SK-N-SH (cell line): ENCODE measurements around the gene TBX4. TPM values are rescaled to one million over a fixed set of nuclear protein-coding genes. Genes with fewer than 3 reads are reported as not detected.

Experiments used
- CTCF ChIA-PET: fragments of 300-600, 350-600 bp; formaldehyde crosslinking; extraction: SDS; loops from one replicate; lab custom pipeline; 2021; lab: Yijun Ruan, JAX
- POLR2A ChIA-PET: fragments of 350-600 bp; sonication (Branson Sonifier 250); formaldehyde crosslinking; extraction: SDS; loops from one replicate; lab custom pipeline; 2020; ENCODE audit warnings: antibody characterized with exemption, inconsistent platforms; lab: Yijun Ruan, JAX
- DNase-seq: peaks from one replicate; pipeline ENCODE4 v3.0.0; 2012
- H2AFZ ChIP-seq: fragments of 200-600 bp; sonication (generic); 2 replicates; pipeline ENCODE4 v1.8.1; 2016; ENCODE audit warnings: antibody characterized with exemption, mild to moderate bottlenecking, low read depth
- H3F3A ChIP-seq: fragments of 200-600 bp; sonication (generic); replicated peaks from 2 replicates; pipeline ENCODE3; 2016; ENCODE audit warnings: antibody characterized with exemption, mild to moderate bottlenecking; ENCODE audit not compliant: insufficient read depth
- H3K27ac ChIP-seq, 2 experiments: fragments of 200-500 bp in 1 of 2; fragments of 200-600 bp in 1 of 2; sonication (Bioruptor generic) in 1 of 2; sonication (generic), shearing (Covaris generic) in 1 of 2; 2 replicates each; pipeline versions ENCODE4 v1.5.1 to v1.6.1; 2014 to 2016; ENCODE audit warnings: low read depth in 2 of 2, inconsistent platforms in 1 of 2, low read length in 1 of 2, mild to moderate bottlenecking in 1 of 2, mixed read lengths in 1 of 2
- H3K27me3 ChIP-seq: fragments of 200-600 bp; sonication (generic), shearing (Covaris generic); 2 replicates; pipeline ENCODE4 v1.6.1; 2016; ENCODE audit warnings: mixed run types; ENCODE audit not compliant: insufficient read depth
- H3K36me3 ChIP-seq, 2 experiments: fragments of 200-500 bp in 1 of 2; fragments of 200-600 bp in 1 of 2; sonication (Bioruptor generic) in 1 of 2; sonication (generic) in 1 of 2; replicated peaks in 1 of 2; 2 replicates each; pipeline versions ENCODE3 to v1.5.1; 2014 to 2016; ENCODE audit warnings: low read length in 1 of 2, mild to moderate bottlenecking in 1 of 2; ENCODE audit not compliant: insufficient read depth in 2 of 2, control insufficient read depth in 1 of 2
- H3K4me1 ChIP-seq, 2 experiments: fragments of 200-500 bp in 1 of 2; fragments of 200-600 bp in 1 of 2; sonication (Bioruptor generic) in 1 of 2; sonication (generic), shearing (Covaris generic) in 1 of 2; 2 replicates each; pipeline versions ENCODE4 v1.5.1 to v1.6.1; 2014 to 2016; ENCODE audit warnings: low read depth in 1 of 2, low read length in 1 of 2, mixed run types in 1 of 2; ENCODE audit not compliant: insufficient read depth in 2 of 2, control insufficient read depth in 1 of 2
- H3K4me2 ChIP-seq: fragments of 200-600 bp; sonication (generic), shearing (Covaris generic); 2 replicates; pipeline ENCODE4 v1.6.1; 2017; ENCODE audit warnings: mixed run types
- H3K4me3 ChIP-seq, 2 experiments: fragments of 200-500 bp in 1 of 2; fragments of 200-600 bp in 1 of 2; sonication (Bioruptor generic) in 1 of 2; sonication (generic), shearing (Covaris generic) in 1 of 2; 2 replicates each; pipeline versions ENCODE4 v1.5.1 to v1.8.1; 2014 to 2016; ENCODE audit warnings: low read depth in 2 of 2, inconsistent platforms in 1 of 2, low read length in 1 of 2, mild to moderate bottlenecking in 1 of 2, mixed read lengths in 1 of 2, moderate library complexity in 1 of 2
- H3K79me2 ChIP-seq: fragments of 200-600 bp; sonication (generic); 2 replicates; pipeline ENCODE4 v1.8.1; 2017; ENCODE audit warnings: mild to moderate bottlenecking; ENCODE audit not compliant: insufficient read depth
- H3K9ac ChIP-seq: fragments of 200-600 bp; sonication (generic); 2 replicates; pipeline ENCODE4 v1.6.1; 2017; ENCODE audit warnings: mixed run types
- H3K9me2 ChIP-seq: fragments of 200-600 bp; sonication (generic); 2 replicates; pipeline ENCODE4 v1.6.1; 2017; ENCODE audit warnings: mixed run types
- H3K9me3 ChIP-seq: fragments of 200-600 bp; sonication (generic); 2 replicates; pipeline ENCODE4 v1.6.1; 2017; ENCODE audit warnings: mixed run types, mild to moderate bottlenecking, moderate library complexity
- H4K20me1 ChIP-seq: fragments of 200-600 bp; sonication (generic); 2 replicates; pipeline ENCODE4 v1.6.1; 2017; ENCODE audit warnings: mild to moderate bottlenecking, mixed run types; ENCODE audit not compliant: insufficient read depth
- CHD2 ChIP-seq: fragments of 150-350 bp; IDR thresholded peaks from 2 replicates; pipeline ENCODE4 v1.6.1; 2018; ENCODE audit warnings: low read length; ENCODE audit not compliant: partially characterized antibody
- GATA2 ChIP-seq: sonication (generic); formaldehyde crosslinking; IDR thresholded peaks from 2 replicates; pipeline ENCODE4 v1.5.0; 2020; ENCODE audit warnings: mild to moderate bottlenecking, missing genetic modification reagents
- MEF2A ChIP-seq: IDR thresholded peaks from 2 replicates; pipeline ENCODE4 v1.4.0; 2012; ENCODE audit warnings: low read depth, borderline replicate concordance
- NRF1 ChIP-seq: IDR thresholded peaks from 2 replicates; pipeline ENCODE4 v1.6.1; 2012; ENCODE audit warnings: low read depth, mild to moderate bottlenecking, low read length
- RAD21 ChIP-seq: IDR thresholded peaks from 2 replicates; pipeline ENCODE4 v1.6.1; 2012; ENCODE audit warnings: mild to moderate bottlenecking, low read length
- RCOR1 ChIP-seq: fragments of 150-350 bp; IDR thresholded peaks from 2 replicates; pipeline ENCODE4 v1.6.1; 2017; ENCODE audit warnings: antibody characterized with exemption, low read length
- RFX5 ChIP-seq: IDR thresholded peaks from 2 replicates; pipeline ENCODE4 v1.6.1; 2012; ENCODE audit warnings: mild to moderate bottlenecking, improper control_type of control experiment, low read length
- SMC3 ChIP-seq: IDR thresholded peaks from 2 replicates; pipeline ENCODE4 v1.6.1; 2012; ENCODE audit warnings: low read depth, low read length, improper control_type of control experiment
- TEAD4 ChIP-seq: IDR thresholded peaks from 2 replicates; pipeline ENCODE4 v1.4.0; 2012; ENCODE audit warnings: mild to moderate bottlenecking, borderline replicate concordance; ENCODE audit not compliant: insufficient read depth
- WGBS: methylation state at CpG from one replicate; pipeline ENCODE4 v1.1.6; 2017; ENCODE audit warnings: low lambda C conversion rate; 5-methylcytosine and 5-hydroxymethylcytosine counted together
- polyA plus RNA-seq, 3 experiments: library from polyadenylated mRNA; depleted of rRNA; stranded (reverse); fragments of >200 nt; gene quantifications; 2 replicates each; pipeline ENCODE4 v1.2.3, GENCODE V29; 2012
- TF ChIP-seq, protein P1 (sequence below): IDR thresholded peaks from 2 replicates; pipeline ENCODE4; 2012
- TF ChIP-seq, protein P2 (sequence below): IDR thresholded peaks from 2 replicates; pipeline ENCODE4 v1.4.0; 2012; ENCODE audit warnings: low read depth
- TF ChIP-seq, protein P3 (sequence below): IDR thresholded peaks from 2 replicates; pipeline ENCODE4 v1.4.0; 2012; ENCODE audit warnings: low read depth, borderline replicate concordance
- TF ChIP-seq, protein P4 (sequence below): fragments of 200-600 bp; sonication (generic); IDR thresholded peaks from 2 replicates; pipeline ENCODE4 v1.6.1; 2017; ENCODE audit warnings: antibody characterized with exemption, mild to moderate bottlenecking, moderate library complexity

Gene TBX4
- polyA plus RNA-seq, 1 of the 3 experiments (the other 2 are of a cell fraction), result 0.02 TPM

DNA sequence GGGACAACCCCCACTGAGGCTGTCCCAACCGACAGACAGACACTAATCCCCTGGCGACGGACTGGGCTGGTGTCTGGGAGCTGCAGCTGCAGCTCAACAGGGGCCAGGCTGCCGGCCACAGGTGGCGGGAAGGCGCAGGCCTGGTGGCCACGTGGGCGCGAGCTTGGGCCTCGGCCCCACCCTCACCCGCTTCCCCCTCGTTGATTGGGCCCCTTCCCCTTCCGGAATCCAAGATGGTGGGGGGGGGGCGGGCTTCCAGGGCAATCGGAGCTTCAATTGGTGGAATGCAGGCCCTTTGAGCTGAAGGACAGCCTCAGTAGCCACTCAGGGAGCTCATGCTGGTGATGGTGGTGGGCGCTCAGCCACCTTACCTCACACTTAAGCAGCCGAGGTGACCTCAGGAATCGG is 8.7 kb upstream of the TBX4 start:
- Histone ChIP-seq H3K9me2 (no peaks in the 10 kb centered on the region), H3K9me3 (no peaks in the 10 kb centered on the region), H3F3A (no peaks in the 10 kb centered on the region), H3K79me2 (no peaks in the 10 kb centered on the region), H3K9ac (no peak overlapping the region), H3K27me3 (no peaks in the 10 kb centered on the region), H3K4me2 (no peak overlapping the region), H3K4me1 (no peaks in the 10 kb centered on the region; a peak in 1 of 4 replicates), H2AFZ (no peak overlapping the region), H3K27ac (no peak overlapping the region), H3K36me3 (no peaks in the 10 kb centered on the region), H3K4me3 (no peak overlapping the region), H4K20me1 (no peaks in the 10 kb centered on the region)
- DNase-seq, result peak; percentile 59
- TF ChIP-seq RFX5, result no peak
- TF ChIP-seq, protein P1, sequence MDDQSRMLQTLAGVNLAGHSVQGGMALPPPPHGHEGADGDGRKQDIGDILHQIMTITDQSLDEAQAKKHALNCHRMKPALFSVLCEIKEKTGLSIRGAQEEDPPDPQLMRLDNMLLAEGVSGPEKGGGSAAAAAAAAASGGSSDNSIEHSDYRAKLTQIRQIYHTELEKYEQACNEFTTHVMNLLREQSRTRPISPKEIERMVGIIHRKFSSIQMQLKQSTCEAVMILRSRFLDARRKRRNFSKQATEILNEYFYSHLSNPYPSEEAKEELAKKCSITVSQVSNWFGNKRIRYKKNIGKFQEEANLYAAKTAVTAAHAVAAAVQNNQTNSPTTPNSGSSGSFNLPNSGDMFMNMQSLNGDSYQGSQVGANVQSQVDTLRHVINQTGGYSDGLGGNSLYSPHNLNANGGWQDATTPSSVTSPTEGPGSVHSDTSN, result 0 out of 2 replicates have a peak, but pooled peaks have one; percentile 10
- no peak for TF ChIP-seq CHD2
- no peak for TF ChIP-seq NRF1
- TF ChIP-seq GATA2 (CRISPR knock-in tag), result no peak
- WGBS, result 80% methylated on average over 11 of the region's 18 CpGs
- ChIA-PET POLR2A (no interaction called here), CTCF (interaction anchor here (0.9 to 3.5 kb wide), 4 partner anchors 18 to 107 kb away, joined by 3 to 11 read pairs (median 4); no protein-coding TSS in a partner anchor)

DNA sequence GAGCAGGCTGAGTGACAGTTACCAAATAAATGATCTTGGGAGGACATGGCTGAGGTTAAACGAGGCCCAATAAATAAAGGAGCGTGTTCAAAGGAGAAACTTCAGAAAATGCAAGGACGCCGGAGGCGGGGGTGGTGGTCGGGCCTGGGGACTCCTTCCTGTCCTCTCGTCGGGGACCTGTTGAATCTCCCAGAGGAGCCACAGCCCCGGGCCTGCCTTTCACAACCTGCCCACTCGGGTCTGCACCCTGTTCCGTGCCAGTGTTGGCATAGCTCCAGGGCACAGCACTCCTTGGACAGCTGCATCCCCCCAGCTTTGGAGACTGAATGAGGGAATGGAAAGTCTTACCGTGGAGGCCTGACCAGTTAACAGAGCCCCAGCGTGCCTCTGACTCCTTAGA is 8.1 kb upstream of the TBX4 start:
- DNase-seq, result peak; percentile 33
- ChIA-PET POLR2A (no interaction called here), CTCF (interaction anchor here (0.9 to 3.5 kb wide), 4 partner anchors 16 to 107 kb away, joined by 3 to 11 read pairs (median 6); no protein-coding TSS in a partner anchor)
- Histone ChIP-seq H3K36me3 (no peaks in the 10 kb centered on the region), H3K9ac (no peak overlapping the region), H3K4me2 (no peak overlapping the region), H3K79me2 (no peaks in the 10 kb centered on the region), H3K4me3 (no peak overlapping the region), H4K20me1 (no peaks in the 10 kb centered on the region), H2AFZ (no peak overlapping the region), H3K9me3 (no peaks in the 10 kb centered on the region), H3K27me3 (no peaks in the 10 kb centered on the region), H3F3A (no peaks in the 10 kb centered on the region), H3K4me1 (no peaks in the 10 kb centered on the region; a peak in 1 of 4 replicates), H3K27ac (no peak overlapping the region), H3K9me2 (no peaks in the 10 kb centered on the region)
- 80% methylated on average over 13 of the region's 13 CpGs for whole genome bisulfite sequencing
- TF ChIP-seq RCOR1 (no peak), TEAD4 (no peak), RFX5 (no peak), RAD21 (no peak), MEF2A (no peak), SMC3 (no peak)
- TF ChIP-seq, protein P2, sequence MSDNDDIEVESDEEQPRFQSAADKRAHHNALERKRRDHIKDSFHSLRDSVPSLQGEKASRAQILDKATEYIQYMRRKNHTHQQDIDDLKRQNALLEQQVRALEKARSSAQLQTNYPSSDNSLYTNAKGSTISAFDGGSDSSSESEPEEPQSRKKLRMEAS, result no peak
- TF ChIP-seq, protein P3, sequence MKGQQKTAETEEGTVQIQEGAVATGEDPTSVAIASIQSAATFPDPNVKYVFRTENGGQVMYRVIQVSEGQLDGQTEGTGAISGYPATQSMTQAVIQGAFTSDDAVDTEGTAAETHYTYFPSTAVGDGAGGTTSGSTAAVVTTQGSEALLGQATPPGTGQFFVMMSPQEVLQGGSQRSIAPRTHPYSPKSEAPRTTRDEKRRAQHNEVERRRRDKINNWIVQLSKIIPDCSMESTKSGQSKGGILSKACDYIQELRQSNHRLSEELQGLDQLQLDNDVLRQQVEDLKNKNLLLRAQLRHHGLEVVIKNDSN, result no peak
- TF ChIP-seq, protein P4, sequence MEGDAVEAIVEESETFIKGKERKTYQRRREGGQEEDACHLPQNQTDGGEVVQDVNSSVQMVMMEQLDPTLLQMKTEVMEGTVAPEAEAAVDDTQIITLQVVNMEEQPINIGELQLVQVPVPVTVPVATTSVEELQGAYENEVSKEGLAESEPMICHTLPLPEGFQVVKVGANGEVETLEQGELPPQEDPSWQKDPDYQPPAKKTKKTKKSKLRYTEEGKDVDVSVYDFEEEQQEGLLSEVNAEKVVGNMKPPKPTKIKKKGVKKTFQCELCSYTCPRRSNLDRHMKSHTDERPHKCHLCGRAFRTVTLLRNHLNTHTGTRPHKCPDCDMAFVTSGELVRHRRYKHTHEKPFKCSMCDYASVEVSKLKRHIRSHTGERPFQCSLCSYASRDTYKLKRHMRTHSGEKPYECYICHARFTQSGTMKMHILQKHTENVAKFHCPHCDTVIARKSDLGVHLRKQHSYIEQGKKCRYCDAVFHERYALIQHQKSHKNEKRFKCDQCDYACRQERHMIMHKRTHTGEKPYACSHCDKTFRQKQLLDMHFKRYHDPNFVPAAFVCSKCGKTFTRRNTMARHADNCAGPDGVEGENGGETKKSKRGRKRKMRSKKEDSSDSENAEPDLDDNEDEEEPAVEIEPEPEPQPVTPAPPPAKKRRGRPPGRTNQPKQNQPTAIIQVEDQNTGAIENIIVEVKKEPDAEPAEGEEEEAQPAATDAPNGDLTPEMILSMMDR, result no peak
